Right lobe of liver (tissue), 6 donors: Measurements from ENCODE around the gene INAFM1. TPM values are rescaled to one million over a fixed set of nuclear protein-coding genes. Genes with fewer than 3 reads are reported as not detected.

Experiments used
- ATAC-seq, 4 donors: fragments of 200-7000 bp; cut with Tn5 transposase; one replicate each; pipeline ENCODE4 v1.9.1; 2020; ENCODE audit warnings: mild to moderate bottlenecking in 4 of 4, moderate library complexity in 4 of 4
- DNase-seq, 3 donors: peaks; one replicate each; pipeline ENCODE4 v3.0.0-alpha.2; 2020
- H3K27ac ChIP-seq, 3 donors: fragments of 200-600 bp; one replicate each; pipeline ENCODE4 v1.8.0; 2022
- H3K27me3 ChIP-seq, 2 donors: fragments of 200-600 bp; one replicate each; pipeline ENCODE4 v1.8.0; 2022
- H3K36me3 ChIP-seq, 4 donors: fragments of 200-600 bp; sonication (generic) in 1 of 4; one replicate each; pipeline versions ENCODE4 v1.5.1 to v1.8.0; 2017 to 2022; ENCODE audit warnings: control low read depth in 1 of 4
- H3K4me1 ChIP-seq, 4 donors: fragments of 200-600 bp; sonication (generic) in 1 of 4; one replicate each; pipeline versions ENCODE4 v1.5.1 to v1.8.0; 2017 to 2022; ENCODE audit warnings: control low read depth in 1 of 4
- H3K4me3 ChIP-seq, 3 donors: fragments of 200-600 bp; one replicate each; pipeline ENCODE4 v1.8.0; 2022
- H3K9me3 ChIP-seq, 4 donors: fragments of 200-600 bp; sonication (generic) in 1 of 4; one replicate each; pipeline versions ENCODE4 v1.5.1 to v1.8.0; 2017 to 2022; ENCODE audit warnings: control low read depth in 1 of 4
- POLR2A ChIP-seq: fragments of 450-650 bp; IDR thresholded peaks from one replicate; pipeline ENCODE4 v1.6.1; 2017; ENCODE audit warnings: antibody characterized with exemption, mild to moderate bottlenecking
- WGBS: methylation state at CpG from one replicate; pipeline ENCODE4 v1.1.6; 2018; ENCODE audit warnings: low coverage, low lambda C conversion rate; ENCODE audit not compliant: insufficient coverage; ENCODE audit errors: missing lambda C conversion rate; 5-methylcytosine and 5-hydroxymethylcytosine counted together
- intact Hi-C, 2 donors: fragments of 100-400 bp; cut with DNase I; formaldehyde crosslinking; loops; one replicate each; pipeline versions ENCODE4 v1.11.2 to v1.14.1; 2022
- total RNA-seq, 6 experiments: library from RNA; depleted of rRNA in 2 of 6; stranded (reverse); fragments of >200 nt in 2 of 6; fragmentation: NEBNext Ultra II Directional in 3 of 6; extraction: Animal tissue kit (Norgen Biotek cat#: 25700) in 3 of 6; gene quantifications; one replicate each; pipeline versions ENCODE4 v1.1.0 to v1.2.4, GENCODE V29; 2016 to 2023
- TF ChIP-seq, protein P1 (sequence below), 4 donors: fragments of 200-600 bp in 3 of 4; fragments of 450-650 bp in 1 of 4; IDR thresholded peaks; one replicate each; pipeline versions ENCODE4 v1.5.1 to v1.8.0; 2016 to 2022; ENCODE audit warnings: antibody characterized with exemption in 4 of 4, mild to moderate bottlenecking in 2 of 4
- donor health status: DM: no; HTN: yes; CAD: no.
- donor health status: DM: no; HTN: no; CAD: no.
- donor health status: DM: no; HTN: no; CAD: no.
- donor health status: DM: no; HTN: yes; CAD: no.
- donor health status: DM: no; HTN: yes; CAD: no.

INAFM1 gene
- total RNA-seq, 6 experiments from 2014 or later, result 2.2 to 5.8 (median 4.4) TPM

DNA sequence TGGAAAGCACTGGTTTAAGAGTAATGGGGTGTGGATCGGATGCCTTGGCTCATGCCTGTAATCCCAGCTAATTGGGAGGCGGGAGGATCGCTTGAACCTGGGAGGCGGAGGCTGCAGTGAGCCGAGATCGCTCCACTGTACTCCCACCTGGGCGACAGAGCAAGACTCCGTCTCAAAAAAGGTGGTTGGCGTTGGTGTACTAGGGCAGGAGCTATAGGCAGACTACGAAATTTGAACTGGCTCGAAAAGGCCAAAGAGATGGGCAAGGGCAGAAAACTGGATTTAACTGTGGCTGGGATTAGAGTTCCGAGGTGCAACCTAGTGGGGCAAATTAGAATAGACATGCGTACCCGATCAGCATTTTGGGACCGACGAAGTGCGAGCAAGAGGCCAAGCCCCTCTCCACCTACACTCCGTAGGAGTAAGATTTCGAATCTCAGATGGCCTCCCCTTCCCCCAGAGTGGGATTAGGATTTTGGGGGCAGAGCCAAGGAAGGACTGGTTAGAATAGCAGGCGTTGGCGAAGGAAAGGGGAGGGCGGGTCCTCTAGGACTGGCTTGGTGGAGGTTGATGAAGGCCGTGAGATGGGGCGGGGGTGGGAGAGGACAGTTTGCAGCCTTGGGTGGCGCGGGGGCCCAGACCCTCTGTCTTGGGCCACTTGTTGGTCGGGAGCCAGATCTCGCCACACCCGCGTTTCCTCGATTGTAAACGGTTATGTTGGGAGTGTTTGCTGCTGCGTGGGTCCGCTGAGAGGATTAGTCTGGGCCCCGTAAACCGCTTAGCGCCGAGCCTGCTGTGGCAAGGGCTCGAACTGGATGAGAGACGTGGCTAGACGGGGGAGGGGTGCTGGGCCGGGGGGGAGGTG, 2.0 kb upstream of the INAFM1 start:
- H3K4me1 ChIP-seq, result peaks cover 0 to 22% (median 2%) of the 10 kb centered on the region in 4 donors
- H3K27me3 ChIP-seq, result no peaks in the 10 kb centered on the region
- intact Hi-C loops, result no loop called here
- TF ChIP-seq, protein P1, sequence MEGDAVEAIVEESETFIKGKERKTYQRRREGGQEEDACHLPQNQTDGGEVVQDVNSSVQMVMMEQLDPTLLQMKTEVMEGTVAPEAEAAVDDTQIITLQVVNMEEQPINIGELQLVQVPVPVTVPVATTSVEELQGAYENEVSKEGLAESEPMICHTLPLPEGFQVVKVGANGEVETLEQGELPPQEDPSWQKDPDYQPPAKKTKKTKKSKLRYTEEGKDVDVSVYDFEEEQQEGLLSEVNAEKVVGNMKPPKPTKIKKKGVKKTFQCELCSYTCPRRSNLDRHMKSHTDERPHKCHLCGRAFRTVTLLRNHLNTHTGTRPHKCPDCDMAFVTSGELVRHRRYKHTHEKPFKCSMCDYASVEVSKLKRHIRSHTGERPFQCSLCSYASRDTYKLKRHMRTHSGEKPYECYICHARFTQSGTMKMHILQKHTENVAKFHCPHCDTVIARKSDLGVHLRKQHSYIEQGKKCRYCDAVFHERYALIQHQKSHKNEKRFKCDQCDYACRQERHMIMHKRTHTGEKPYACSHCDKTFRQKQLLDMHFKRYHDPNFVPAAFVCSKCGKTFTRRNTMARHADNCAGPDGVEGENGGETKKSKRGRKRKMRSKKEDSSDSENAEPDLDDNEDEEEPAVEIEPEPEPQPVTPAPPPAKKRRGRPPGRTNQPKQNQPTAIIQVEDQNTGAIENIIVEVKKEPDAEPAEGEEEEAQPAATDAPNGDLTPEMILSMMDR (IDR thresholded peaks at IDR 0.05), result no peak
- no peak for TF ChIP-seq POLR2A
- WGBS, result 71% methylated on average over 11 of the region's 42 CpGs
- no peaks in the 10 kb centered on the region for H3K9me3 ChIP-seq
- no peak for ATAC-seq
- peaks cover 0 to 18% (median 5%) of the 10 kb centered on the region in 4 donors for H3K36me3 ChIP-seq
- DNase-seq, result peak in 2 of 3 donors; percentile 52 to 68
- H3K27ac ChIP-seq, result peak overlapping the region; percentile 93 to 94 (median 93)
- peak overlapping the region; percentile 66 to 87 (median 74) for H3K4me3 ChIP-seq

DNA sequence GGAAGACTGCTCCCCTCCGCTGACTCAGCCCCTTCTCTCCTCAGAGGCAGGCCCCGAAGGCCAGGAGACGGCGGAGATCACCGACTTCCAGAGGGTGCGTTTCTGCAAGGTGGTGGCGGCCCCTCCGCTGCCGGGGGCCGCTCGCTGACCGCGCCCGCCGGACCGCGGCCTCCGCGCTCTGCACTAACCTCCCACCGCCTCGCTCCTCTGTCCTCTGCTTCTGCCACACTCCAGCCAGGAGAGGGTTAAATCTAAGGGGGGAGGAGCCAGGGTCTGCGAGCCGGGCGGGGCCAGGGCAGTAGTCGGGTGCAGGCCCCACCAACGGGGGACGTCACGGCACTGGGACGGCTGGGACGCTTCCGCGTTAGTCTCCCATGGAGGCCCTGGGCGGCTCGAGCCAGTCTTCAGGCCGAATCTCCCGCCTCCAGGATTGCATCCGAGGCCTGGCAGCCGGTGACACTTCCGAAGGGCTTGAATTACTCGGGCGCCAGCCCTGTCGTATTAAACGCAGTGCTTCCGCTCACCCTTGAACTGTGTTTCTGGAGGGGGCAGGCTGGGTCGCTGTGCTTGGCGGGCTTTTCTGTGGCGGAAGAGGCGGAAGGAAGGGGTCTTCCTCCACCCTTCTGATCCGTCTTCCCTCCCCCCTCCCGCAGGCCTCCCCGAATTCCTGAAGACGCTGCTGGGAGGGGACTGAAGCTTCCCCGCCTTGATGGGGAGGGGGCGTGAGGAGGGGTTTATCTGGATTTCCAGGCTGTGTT, 1.2 kb upstream of the INAFM1 start:
- H3K4me3 ChIP-seq, result peak overlapping the region; percentile 66 to 87 (median 74)
- peak; percentile 80 for TF ChIP-seq POLR2A
- TF ChIP-seq, protein P1 (IDR thresholded peaks at IDR 0.05), result no peak
- peak; percentile 91 to 94 (median 94) for DNase-seq
- intact Hi-C loops, result no loop called here
- ATAC-seq, result peak; percentile 70 to 80 (median 78)
- H3K4me1 ChIP-seq, result peaks cover 0 to 16% (median 2%) of the 10 kb centered on the region in 4 donors
- peaks cover 0 to 18% (median 5%) of the 10 kb centered on the region in 4 donors for H3K36me3 ChIP-seq
- H3K27ac ChIP-seq, result peak overlapping the region; percentile 93 to 94 (median 93)
- H3K9me3 ChIP-seq, result no peaks in the 10 kb centered on the region
- WGBS, result no CpG with 5 or more reads among the region's 54 CpGs
- H3K27me3 ChIP-seq, result no peaks in the 10 kb centered on the region

DNA sequence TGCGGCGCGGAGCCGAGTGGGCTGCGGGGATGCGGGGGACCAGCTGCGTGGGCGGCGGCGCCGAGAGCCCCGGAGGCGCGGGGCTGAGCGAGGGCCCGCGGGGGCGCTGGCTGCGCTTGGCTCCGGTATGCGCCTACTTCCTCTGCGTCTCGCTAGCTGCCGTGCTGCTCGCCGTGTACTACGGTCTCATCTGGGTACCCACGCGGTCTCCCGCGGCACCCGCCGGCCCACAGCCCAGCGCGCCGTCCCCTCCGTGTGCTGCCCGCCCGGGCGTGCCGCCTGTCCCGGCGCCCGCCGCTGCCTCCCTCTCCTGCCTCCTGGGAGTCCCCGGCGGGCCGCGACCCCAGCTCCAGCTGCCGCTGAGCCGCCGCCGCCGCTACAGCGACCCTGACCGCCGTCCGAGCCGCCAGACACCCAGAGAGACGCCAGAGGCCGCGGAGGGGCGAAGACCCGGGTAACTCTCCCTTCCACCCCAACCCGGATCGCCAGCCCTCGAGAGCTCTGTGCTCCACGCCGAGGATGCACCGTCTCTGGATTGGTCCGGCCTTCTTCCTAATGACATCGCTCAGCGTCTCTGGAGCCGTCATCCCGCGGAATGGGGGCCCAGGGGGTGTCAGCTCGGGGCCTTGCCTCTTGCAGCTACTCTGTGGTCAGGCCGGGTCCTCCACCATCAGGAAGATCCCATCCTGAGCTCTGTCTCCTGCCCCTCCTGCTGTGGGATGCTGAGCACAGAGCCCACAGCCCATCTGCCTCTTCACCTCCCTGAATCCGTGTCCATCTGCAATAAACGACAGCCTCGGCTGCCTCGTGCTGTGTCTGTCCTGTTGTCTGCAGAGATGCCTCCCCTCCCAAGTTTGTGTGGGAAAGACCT, 441 bp downstream of the INAFM1 start:
- H3K27me3 ChIP-seq, result no peaks in the 10 kb centered on the region
- peaks cover 0 to 9% (median 4%) of the 10 kb centered on the region in 4 donors for H3K36me3 ChIP-seq
- no peak for ATAC-seq
- peak overlapping the region in 2 of 3 donors; percentile 29 to 51 for H3K27ac ChIP-seq
- TF ChIP-seq, protein P1 (IDR thresholded peaks at IDR 0.05), result no peak
- no peak for TF ChIP-seq POLR2A
- H3K9me3 ChIP-seq, result no peaks in the 10 kb centered on the region
- peaks cover 0 to 16% (median 2%) of the 10 kb centered on the region in 4 donors for H3K4me1 ChIP-seq
- intact Hi-C loops, result no loop called here
- DNase-seq, result peak in 1 of 3 donors; percentile 69
- 24% methylated on average over 5 of the region's 82 CpGs for WGBS
- H3K4me3 ChIP-seq, result peak overlapping the region; percentile 44 to 61 (median 45)
